ENCODE data around the gene CHCHD6. TPM values are rescaled to one million over a fixed set of nuclear protein-coding genes. Genes with fewer than 3 reads are reported as not detected.
A peak's percentile ranks its signal among the peaks of the same experiment; 100 is the strongest.

Gene CHCHD6
- total RNA-seq, 4 donors from 2014 or later, result 7.5 to 21.9 (median 16.3) TPM

DNA sequence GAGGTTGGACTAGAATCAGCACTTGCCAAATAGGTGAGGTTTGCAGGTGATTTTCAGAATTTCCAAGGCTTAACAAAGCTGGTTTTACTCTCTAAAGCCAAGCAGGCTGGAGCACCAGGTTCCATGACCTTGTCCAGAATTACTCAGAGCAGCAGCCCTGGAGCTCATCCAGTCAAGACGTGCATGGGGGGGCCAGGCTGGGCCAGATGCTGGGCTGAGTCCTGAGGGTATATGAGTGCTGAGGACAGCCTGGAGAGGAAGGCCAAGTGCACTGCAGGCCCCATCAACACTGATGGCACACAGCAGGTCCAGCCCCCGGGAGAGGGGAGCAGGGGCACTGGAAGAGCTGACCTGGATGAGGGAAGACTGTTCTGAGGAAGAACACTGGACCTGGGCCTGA, 46.1 kb upstream of the CHCHD6 start:
- TF ChIP-seq POLR2A (IDR thresholded peaks at IDR 0.05), result no peak
- TF ChIP-seq, protein P1, sequence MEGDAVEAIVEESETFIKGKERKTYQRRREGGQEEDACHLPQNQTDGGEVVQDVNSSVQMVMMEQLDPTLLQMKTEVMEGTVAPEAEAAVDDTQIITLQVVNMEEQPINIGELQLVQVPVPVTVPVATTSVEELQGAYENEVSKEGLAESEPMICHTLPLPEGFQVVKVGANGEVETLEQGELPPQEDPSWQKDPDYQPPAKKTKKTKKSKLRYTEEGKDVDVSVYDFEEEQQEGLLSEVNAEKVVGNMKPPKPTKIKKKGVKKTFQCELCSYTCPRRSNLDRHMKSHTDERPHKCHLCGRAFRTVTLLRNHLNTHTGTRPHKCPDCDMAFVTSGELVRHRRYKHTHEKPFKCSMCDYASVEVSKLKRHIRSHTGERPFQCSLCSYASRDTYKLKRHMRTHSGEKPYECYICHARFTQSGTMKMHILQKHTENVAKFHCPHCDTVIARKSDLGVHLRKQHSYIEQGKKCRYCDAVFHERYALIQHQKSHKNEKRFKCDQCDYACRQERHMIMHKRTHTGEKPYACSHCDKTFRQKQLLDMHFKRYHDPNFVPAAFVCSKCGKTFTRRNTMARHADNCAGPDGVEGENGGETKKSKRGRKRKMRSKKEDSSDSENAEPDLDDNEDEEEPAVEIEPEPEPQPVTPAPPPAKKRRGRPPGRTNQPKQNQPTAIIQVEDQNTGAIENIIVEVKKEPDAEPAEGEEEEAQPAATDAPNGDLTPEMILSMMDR (IDR thresholded peaks at IDR 0.05), result no peak
- H3K9me3 ChIP-seq, result no peaks in the 10 kb centered on the region
- no peaks in the 10 kb centered on the region for H3K36me3 ChIP-seq
- no CpG with 5 or more reads among the region's 2 CpGs for WGBS, 2 donors
- H3K27ac ChIP-seq, result no peak overlapping the region
- intact Hi-C loops (cut with DNase I), result no loop called here
- DNase-seq, result no peak
- H3K4me3 ChIP-seq, result no peak overlapping the region
- H3K4me1 ChIP-seq, result peaks cover 0 to 20% (median 3%) of the 10 kb centered on the region in 3 donors
- peaks cover 0 to 59% (median 0%) of the 10 kb centered on the region in 4 donors for H3K27me3 ChIP-seq

DNA sequence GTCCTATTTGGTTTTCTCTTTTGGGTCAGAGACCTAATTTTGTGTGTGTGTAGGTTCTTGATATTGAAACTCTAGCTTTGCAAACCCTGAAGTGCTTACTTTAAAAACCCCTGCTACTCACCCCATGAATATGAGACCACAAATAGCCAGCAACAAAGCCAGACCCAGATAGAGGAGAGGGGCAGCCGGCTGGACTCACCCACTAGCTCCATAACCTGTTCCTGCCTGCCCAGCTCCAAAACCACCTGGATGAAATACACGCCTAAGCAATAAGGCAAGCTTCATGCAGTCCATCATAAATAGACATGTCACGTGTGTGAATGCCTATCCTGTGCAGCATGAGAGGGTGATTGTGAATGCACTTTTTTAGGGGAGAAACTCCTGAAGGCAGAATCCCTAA, 45.5 kb upstream of the CHCHD6 start:
- H3K9me3 ChIP-seq, result no peaks in the 10 kb centered on the region
- no peaks in the 10 kb centered on the region for H3K36me3 ChIP-seq
- intact Hi-C loops (cut with DNase I), result no loop called here
- H3K27ac ChIP-seq, result no peak overlapping the region
- H3K4me3 ChIP-seq, result no peak overlapping the region
- peaks cover 0 to 15% (median 3%) of the 10 kb centered on the region in 3 donors for H3K4me1 ChIP-seq
- TF ChIP-seq, protein P1 (IDR thresholded peaks at IDR 0.05), result no peak
- TF ChIP-seq POLR2A (IDR thresholded peaks at IDR 0.05), result no peak
- WGBS, 2 donors, result 53 to 60% methylated on average over 1 to 3 of the region's 3 CpGs
- peaks cover 0 to 66% (median 0%) of the 10 kb centered on the region in 4 donors for H3K27me3 ChIP-seq
- DNase-seq, result no peak

DNA sequence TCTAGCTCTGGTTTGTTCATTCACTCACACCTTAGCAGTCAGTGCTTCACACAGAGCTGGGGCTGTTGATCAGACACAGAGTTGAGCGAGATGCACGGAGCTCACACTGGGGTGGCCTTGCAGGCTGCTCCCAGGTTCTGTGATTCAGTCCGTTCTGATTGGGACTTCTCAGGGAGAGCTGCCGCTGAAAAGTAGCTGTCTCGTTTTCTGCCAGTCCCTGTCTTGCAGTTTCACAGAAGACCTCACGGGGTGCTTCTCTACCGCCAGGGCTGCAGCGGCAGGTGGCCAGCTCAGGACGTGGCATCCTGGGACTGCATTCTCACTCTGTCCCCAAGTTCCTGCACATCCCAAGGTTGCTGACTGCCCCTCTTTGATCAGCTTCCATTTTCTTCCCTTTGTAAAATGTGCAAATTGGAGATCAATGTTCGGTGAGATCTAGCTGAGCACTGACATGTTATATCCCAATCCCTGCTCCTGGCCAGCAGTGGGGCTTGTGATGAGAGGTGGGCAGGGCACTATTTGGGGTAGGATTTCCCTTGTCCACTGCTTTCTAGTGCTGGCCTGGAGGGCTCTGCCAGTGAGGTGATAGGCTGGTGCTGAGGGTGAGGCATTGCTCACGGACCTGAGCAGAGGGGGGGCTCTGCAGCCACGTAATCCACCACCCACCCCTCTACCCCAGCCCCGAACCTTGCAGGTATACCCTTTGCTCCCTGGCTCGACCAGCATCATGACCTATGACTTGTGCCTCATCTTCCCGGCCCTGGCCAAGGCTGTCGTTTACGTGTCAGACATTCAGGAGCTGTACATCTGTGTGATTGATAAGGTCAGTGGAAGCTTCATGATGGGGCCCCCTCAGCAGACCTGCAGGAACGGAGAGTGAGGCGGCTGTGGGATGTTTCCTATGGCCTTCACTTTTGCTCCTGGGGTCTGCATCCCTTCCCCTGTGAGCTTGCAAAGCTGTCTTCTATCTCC, 43.8 kb upstream of the CHCHD6 start:
- H3K27me3 ChIP-seq, result peaks cover 0 to 73% (median 0%) of the 10 kb centered on the region in 4 donors
- DNase-seq, result no peak
- TF ChIP-seq, protein P1 (IDR thresholded peaks at IDR 0.05), result peak in 3 of 6 experiments; percentile 11 to 32 (median 14)
- TF ChIP-seq POLR2A (IDR thresholded peaks at IDR 0.05), result no peak
- H3K4me1 ChIP-seq, result peaks cover 0 to 4% (median 0%) of the 10 kb centered on the region in 3 donors
- 40 to 58% methylated on average over 12 to 16 of the region's 19 CpGs for WGBS, 2 donors
- H3K4me3 ChIP-seq, result no peak overlapping the region
- no peaks in the 10 kb centered on the region for H3K36me3 ChIP-seq
- H3K27ac ChIP-seq, result no peak overlapping the region
- intact Hi-C loops (cut with DNase I), result loop anchor here (10.0 kb wide), 1 partner anchor 795 kb away; no protein-coding TSS in a partner anchor
- H3K9me3 ChIP-seq, result no peaks in the 10 kb centered on the region

DNA sequence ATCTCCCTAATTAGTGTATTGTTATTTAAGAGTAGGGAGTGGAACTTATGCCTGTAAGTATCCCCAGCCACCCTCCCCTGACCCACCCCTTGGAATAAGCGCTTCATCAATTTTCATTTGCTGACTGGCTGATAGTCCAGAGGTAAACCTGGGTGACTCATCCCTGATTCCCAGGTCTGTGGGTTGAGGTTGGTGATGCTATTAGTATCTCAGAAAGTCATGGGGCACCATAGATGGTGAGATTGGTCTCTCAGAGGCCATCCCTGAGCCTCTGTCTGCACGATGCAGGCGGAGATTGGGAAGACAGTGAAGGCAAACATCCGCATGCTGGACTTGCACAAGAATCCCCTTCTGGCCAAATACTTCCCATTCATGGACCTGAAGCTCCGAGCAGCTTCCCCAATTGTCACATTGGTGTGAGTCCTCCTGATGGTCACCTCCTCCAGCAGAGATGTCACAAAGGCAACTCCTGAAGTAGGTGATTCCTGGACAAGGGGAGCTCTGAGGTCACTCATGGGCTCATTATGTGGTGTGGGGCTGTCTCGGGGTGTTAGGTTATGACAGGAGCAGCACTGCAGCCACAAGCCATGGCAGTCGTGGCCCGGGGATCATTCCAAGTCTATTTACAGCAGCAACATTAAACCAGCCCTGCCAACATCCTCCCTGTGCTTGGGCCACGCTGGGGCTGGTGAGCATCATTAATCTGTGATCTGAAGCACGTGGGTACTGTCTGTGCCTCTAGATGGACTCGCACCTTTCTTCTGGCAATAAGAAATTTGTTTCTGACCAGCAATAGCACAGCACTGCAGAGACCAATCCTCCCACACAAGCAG, 42.3 kb upstream of the CHCHD6 start:
- intact Hi-C loops (cut with DNase I), result loop anchor here (10.0 kb wide), 1 partner anchor 793 kb away; no protein-coding TSS in a partner anchor
- H3K27me3 ChIP-seq, result peaks cover 0 to 75% (median 0%) of the 10 kb centered on the region in 4 donors
- H3K27ac ChIP-seq, result no peak overlapping the region
- H3K4me1 ChIP-seq, result no peaks in the 10 kb centered on the region
- H3K36me3 ChIP-seq, result no peaks in the 10 kb centered on the region
- H3K4me3 ChIP-seq, result no peak overlapping the region
- WGBS, 2 donors, result 68 to 75% methylated on average over 8 of the region's 11 CpGs
- TF ChIP-seq, protein P1 (IDR thresholded peaks at IDR 0.05), result no peak
- TF ChIP-seq POLR2A (IDR thresholded peaks at IDR 0.05), result no peak
- DNase-seq, result no peak
- no peaks in the 10 kb centered on the region for H3K9me3 ChIP-seq
